Measurements from ENCODE around the gene LPAR3.

LPAR3 gene

GRCh38 chr1:84827976-84828375 lies 65.0 kb downstream of the LPAR3 start:
- no peak for DNase-seq (ENCODE audit: low spot score)

GRCh38 chr1:84827555-84827954 lies 65.5 kb downstream of the LPAR3 start:
- DNase-seq (ENCODE audit: low spot score): no peak

GRCh38 chr1:84825161-84825560 lies 67.8 kb downstream of the LPAR3 start:
- DNase-seq (ENCODE audit: low spot score): no peak

GRCh38 chr1:84823991-84824390 lies 69.0 kb downstream of the LPAR3 start:
- no peak for DNase-seq (ENCODE audit: low spot score)

- DNase-seq (ENCODE audit: low spot score): no peak
These were observed 69.5 kb downstream of the LPAR3 start for GRCh38 chr1:84823511-84823910.

- DNase-seq (ENCODE audit: low spot score): no peak
These were observed 82.7 kb downstream of the LPAR3 start for GRCh38 chr1:84810343-84810742.

GRCh38 chr1:84809023-84809422 lies 84.0 kb downstream of the LPAR3 start:
- DNase-seq (ENCODE audit: low spot score): no peak

- no peak for DNase-seq (ENCODE audit: low spot score)
These were observed 89.4 kb downstream of the LPAR3 start for GRCh38 chr1:84803604-84804003.

- DNase-seq (ENCODE audit: low spot score): no peak
These were observed 90.3 kb downstream of the LPAR3 start for GRCh38 chr1:84802567-84803232.

- DNase-seq (ENCODE audit: low spot score): no peak
These were observed 92.6 kb downstream of the LPAR3 start for GRCh38 chr1:84800090-84801073.

- DNase-seq (ENCODE audit: low spot score): no peak
These were observed 95.4 kb downstream of the LPAR3 start for GRCh38 chr1:84797603-84798002.

- DNase-seq (ENCODE audit: low spot score): no peak
These were observed 96.9 kb downstream of the LPAR3 start for GRCh38 chr1:84795966-84796600.

GRCh38 chr1:84795213-84795612 lies 97.8 kb downstream of the LPAR3 start:
- no peak for DNase-seq (ENCODE audit: low spot score)

GRCh38 chr1:84792421-84792820 lies 100.6 kb downstream of the LPAR3 start:
- no peak for DNase-seq (ENCODE audit: low spot score)

- DNase-seq (ENCODE audit: low spot score): no peak
These were observed 104.0 kb downstream of the LPAR3 start for GRCh38 chr1:84789014-84789413.

- DNase-seq (ENCODE audit: low spot score): no peak
These were observed 107.6 kb downstream of the LPAR3 start for GRCh38 chr1:84785271-84786036.

GRCh38 chr1:84782881-84783280 lies 110.1 kb downstream of the LPAR3 start:
- DNase-seq (ENCODE audit: low spot score): no peak

- DNase-seq (ENCODE audit: low spot score): peak; percentile 74
These were observed 110.8 kb downstream of the LPAR3 start for GRCh38 chr1:84781946-84782771.

- no peak for DNase-seq (ENCODE audit: low spot score)
These were observed 112.8 kb downstream of the LPAR3 start for GRCh38 chr1:84780000-84780716.

GRCh38 chr1:84776639-84777038 lies 116.4 kb downstream of the LPAR3 start:
- no peak for DNase-seq (ENCODE audit: low spot score)

Measured in GM03348 (cell line).